Lower leg skin (tissue), 4 donors: Measurements from ENCODE around the gene CADM1. TPM values are rescaled to one million over a fixed set of nuclear protein-coding genes. Genes with fewer than 3 reads are reported as not detected.

Experiments
- DNase-seq, 2 donors: peaks; one replicate each; pipeline ENCODE4 v3.0.0-alpha.2; 2019; ENCODE audit warnings: low spot score in 2 of 2
- H3K4me3 ChIP-seq: fragments of 200-600 bp; sonication (generic); 2 replicates; pipeline ENCODE4 v1.5.1; 2017; ENCODE audit warnings: mild to moderate bottlenecking, low read depth; ENCODE audit not compliant: poor library complexity, severe bottlenecking
- CTCF ChIP-seq, 3 donors: fragments of 450-650 bp; IDR thresholded peaks; one replicate each; pipeline ENCODE4 v1.5.1; 2016; ENCODE audit warnings: antibody characterized with exemption in 3 of 3, mild to moderate bottlenecking in 3 of 3, moderate library complexity in 2 of 3
- POLR2A ChIP-seq, 2 donors: fragments of 450-650 bp; IDR thresholded peaks; one replicate each; pipeline ENCODE4 v1.6.1; 2016 to 2017; ENCODE audit warnings: antibody characterized with exemption in 2 of 2, mild to moderate bottlenecking in 1 of 2, moderate library complexity in 1 of 2
- WGBS, 2 donors: methylation state at CpG; one replicate each; pipeline ENCODE4 v1.1.5; 2018; 5-methylcytosine and 5-hydroxymethylcytosine counted together
- intact Hi-C: fragments of 100-400 bp; cut with DNase I; formaldehyde crosslinking; loops from one replicate; pipeline ENCODE4 v1.15.0; 2023; ENCODE audit warnings: low total_unique reads
- total RNA-seq, 4 donors: library from RNA; depleted of rRNA; stranded (reverse); fragments of >200 nt; gene quantifications; one replicate each; pipeline ENCODE4 v1.1.0, GENCODE V29; 2016

Gene CADM1
- total RNA-seq, 4 donors from 2014 or later = 9.4 to 21.4 (median 11.8) TPM

GRCh38 chr11:115437902-115438575, 66.2 kb downstream of the CADM1 start:
- DNase-seq = no peak
- no peak overlapping the region for H3K4me3 ChIP-seq
- WGBS, 2 donors = 74 to 89% methylated on average over 7 of the region's 7 CpGs
- intact Hi-C loops = no loop called here
- no peak for TF ChIP-seq CTCF (IDR thresholded peaks at IDR 0.05)
- no peak for TF ChIP-seq POLR2A (IDR thresholded peaks at IDR 0.05)

- intact Hi-C loops = no loop called here
These were observed 73.9 kb downstream of the CADM1 start for GRCh38 chr11:115430345-115430744.

GRCh38 chr11:115428306-115428705, 75.9 kb downstream of the CADM1 start:
- H3K4me3 ChIP-seq = no peak overlapping the region

More at GRCh38 chr11:115430345-115430744, 73.9 kb downstream of the CADM1 start:
- no peak overlapping the region for H3K4me3 ChIP-seq
- TF ChIP-seq POLR2A (IDR thresholded peaks at IDR 0.05) (no peak), CTCF (IDR thresholded peaks at IDR 0.05) (no peak)
- 97 to 98% methylated on average over 1 of the region's 1 CpG for WGBS, 2 donors
- no peak for DNase-seq

GRCh38 chr11:115425816-115426215, 78.4 kb downstream of the CADM1 start:
- 85 to 89% methylated on average over 7 of the region's 7 CpGs for whole genome bisulfite sequencing, 2 donors
- intact Hi-C loops = no loop called here
- no peak for DNase-seq
- TF ChIP-seq CTCF (IDR thresholded peaks at IDR 0.05) = no peak
- no peak for TF ChIP-seq POLR2A (IDR thresholded peaks at IDR 0.05)
- H3K4me3 ChIP-seq = no peak overlapping the region

More at GRCh38 chr11:115428306-115428705, 75.9 kb downstream of the CADM1 start:
- TF ChIP-seq POLR2A (IDR thresholded peaks at IDR 0.05) = no peak
- no peak for TF ChIP-seq CTCF (IDR thresholded peaks at IDR 0.05)
- intact Hi-C loops = no loop called here
- DNase-seq = no peak

- TF ChIP-seq POLR2A (IDR thresholded peaks at IDR 0.05) (no peak), CTCF (IDR thresholded peaks at IDR 0.05) (no peak)
- H3K4me3 ChIP-seq = no peak overlapping the region
- DNase-seq = no peak
- intact Hi-C loops = no loop called here
- WGBS, 2 donors = 92% methylated on average over 5 of the region's 5 CpGs
These were observed 79.0 kb downstream of the CADM1 start for GRCh38 chr11:115425250-115425649.
